SK-N-SH (cell line): ENCODE data around the gene ABHD8.

Experiments used
- CTCF ChIP-seq: fragments of 200-600 bp; sonication (generic); IDR thresholded peaks from 2 replicates; pipeline ENCODE4 v1.6.1; 2017; ENCODE audit warnings: antibody characterized with exemption, mild to moderate bottlenecking, moderate library complexity
- GABPA ChIP-seq: IDR thresholded peaks from 2 replicates; pipeline ENCODE4 v1.4.0; 2012; ENCODE audit warnings: low read depth, mild to moderate bottlenecking
- RCOR1 ChIP-seq: fragments of 150-350 bp; IDR thresholded peaks from 2 replicates; pipeline ENCODE4 v1.6.1; 2017; ENCODE audit warnings: antibody characterized with exemption, low read length
- TCF12 ChIP-seq: IDR thresholded peaks from 2 replicates; pipeline ENCODE4 v1.4.0; 2012
- USF1 ChIP-seq: IDR thresholded peaks from 2 replicates; pipeline ENCODE4 v1.4.0; 2012; ENCODE audit warnings: low read depth, borderline replicate concordance
- USF2 ChIP-seq: fragments of 150-350 bp; IDR thresholded peaks from 2 replicates; pipeline ENCODE4 v1.6.1; 2017; ENCODE audit warnings: antibody characterized with exemption, low read length, low read depth, borderline replicate concordance

DNA sequence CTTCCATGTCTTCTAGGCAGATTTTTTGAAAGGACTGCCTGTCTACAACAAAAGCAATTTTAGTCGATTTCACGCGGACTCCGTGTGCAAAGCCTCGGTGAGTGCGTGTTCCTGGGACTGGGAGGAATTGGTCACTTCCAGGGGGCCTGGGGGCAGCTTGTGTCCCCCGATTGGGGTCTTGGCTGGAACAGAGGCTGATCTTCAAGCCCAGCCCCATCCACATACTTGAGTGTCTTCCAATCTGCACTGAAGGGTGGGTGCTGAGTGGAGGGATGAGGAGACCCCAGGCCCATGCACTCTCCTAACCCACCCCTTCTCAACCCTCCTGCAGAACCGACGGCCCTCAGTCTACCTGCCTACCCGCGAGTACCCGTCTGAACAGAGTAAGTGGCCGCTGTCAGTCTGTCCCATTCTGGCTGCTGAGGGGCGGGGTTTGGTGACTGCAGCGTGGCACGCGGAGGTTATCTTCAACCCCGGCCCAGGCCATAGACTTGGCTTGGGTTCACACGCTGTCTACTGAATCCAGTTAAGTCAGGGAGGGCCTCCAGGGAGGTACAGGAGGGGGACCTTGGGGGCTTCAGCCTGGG is 10.9 kb upstream of the ABHD8 start:
- TF ChIP-seq USF1, result no peak
- no peak for TF ChIP-seq GABPA
- no peak for TF ChIP-seq USF2
- no peak for TF ChIP-seq TCF12
- no peak for TF ChIP-seq CTCF
- no peak for TF ChIP-seq RCOR1
